H1 (cell line): Measurements from ENCODE around the gene UNC5B. TPM values are rescaled to one million over a fixed set of nuclear protein-coding genes. Genes with fewer than 3 reads are reported as not detected.

Experiments used
- CTCF ChIA-PET: fragments of 300-600 bp; sonication (Branson Sonifier 250); formaldehyde crosslinking; loops from one replicate; lab custom pipeline; 2021; ENCODE audit not compliant: partially characterized antibody; lab: Charles Lee
- POLR2A ChIA-PET: fragments of 300-600 bp; sonication (Branson Sonifier 250); formaldehyde crosslinking; loops from one replicate; lab custom pipeline; 2021; ENCODE audit warnings: inconsistent platforms; ENCODE audit not compliant: partially characterized antibody; lab: Charles Lee
- DNase-seq, 2 experiments: peaks; one replicate each; pipeline versions ENCODE4 v3.0.0 to v3.0.0-alpha.2; 2010 to 2022; ENCODE audit warnings: low spot score in 2 of 2, low read depth in 1 of 2, mixed read lengths in 1 of 2
- FAIRE-seq: peaks from 2 replicates; lab custom pipeline; 2011; peaks lifted over from hg19 to GRCh38; lab: Jason Lieb, UNC
- H2AFZ ChIP-seq: 2 replicates; pipeline ENCODE4 v1.8.1; 2012; ENCODE audit warnings: low read length, inconsistent platforms
- H2AK5ac ChIP-seq: 2 replicates; pipeline ENCODE4 v1.6.1; 2013; ENCODE audit warnings: low read depth, low read length
- H2BK120ac ChIP-seq: replicated peaks from 2 replicates; pipeline ENCODE3; 2013; ENCODE audit warnings: low read depth, low read length, inconsistent platforms
- H2BK12ac ChIP-seq: 2 replicates; pipeline ENCODE4 v1.6.1; 2013; ENCODE audit warnings: low read depth, low read length
- H2BK15ac ChIP-seq: 2 replicates; pipeline ENCODE4 v1.6.1; 2013; ENCODE audit warnings: low read length
- H2BK20ac ChIP-seq: 2 replicates; pipeline ENCODE4 v1.6.1; 2013; ENCODE audit warnings: low read length
- H2BK5ac ChIP-seq: 2 replicates; pipeline ENCODE4 v1.6.1; 2013; ENCODE audit warnings: low read depth, low read length
- H3K14ac ChIP-seq: 2 replicates; pipeline ENCODE4 v1.6.1; 2013; ENCODE audit warnings: inconsistent platforms; ENCODE audit not compliant: insufficient read length
- H3K18ac ChIP-seq: 2 replicates; pipeline ENCODE4 v1.6.1; 2013; ENCODE audit warnings: low read length; ENCODE audit errors: extremely low read depth
- H3K23ac ChIP-seq: 2 replicates; pipeline ENCODE4 v1.6.1; 2013; ENCODE audit warnings: inconsistent platforms; ENCODE audit not compliant: insufficient read length
- H3K23me2 ChIP-seq: 2 replicates; pipeline ENCODE4 v1.6.1; 2013; ENCODE audit warnings: low read depth, low read length
- H3K27ac ChIP-seq: 2 replicates; pipeline ENCODE4 v1.6.1; 2011; ENCODE audit warnings: low read depth, low read length, inconsistent platforms
- H3K27me3 ChIP-seq, 4 experiments: replicated peaks in 1 of 4; 1 replicate in 1 of 4; 2 replicates in 3 of 4; pipeline versions ENCODE4 v1.6.1 to v1.8.1; 2011 to 2013; ENCODE audit warnings: low read length in 3 of 4, mild to moderate bottlenecking in 3 of 4, inconsistent platforms in 2 of 4, mixed read lengths in 2 of 4, moderate library complexity in 1 of 4; ENCODE audit not compliant: control insufficient read depth in 3 of 4, insufficient read depth in 3 of 4; ENCODE audit errors: extremely low read depth in 1 of 4
- H3K36me3 ChIP-seq, 4 experiments: 2 replicates each; pipeline versions ENCODE4 v1.6.1 to v1.8.1; 2011 to 2013; ENCODE audit warnings: mild to moderate bottlenecking in 4 of 4, low read length in 3 of 4, moderate library complexity in 2 of 4, control low read depth in 1 of 4, inconsistent platforms in 1 of 4; ENCODE audit not compliant: insufficient read depth in 4 of 4, control insufficient read depth in 2 of 4
- H3K4ac ChIP-seq: replicated peaks from 2 replicates; pipeline ENCODE3; 2013; ENCODE audit warnings: low read length, low read depth, mixed read lengths, inconsistent platforms; ENCODE audit not compliant: insufficient read length
- H3K4me1 ChIP-seq, 4 experiments: replicated peaks in 1 of 4; 1 replicate in 1 of 4; 2 replicates in 3 of 4; pipeline versions ENCODE4 v1.6.1 to v1.8.1; 2011 to 2013; ENCODE audit warnings: low read length in 3 of 4, inconsistent platforms in 2 of 4, mixed read lengths in 1 of 4; ENCODE audit not compliant: insufficient read depth in 4 of 4, control insufficient read depth in 3 of 4
- H3K4me2 ChIP-seq, 2 experiments: 2 replicates each; pipeline versions ENCODE4 v1.6.1 to v1.8.1; 2011 to 2013; ENCODE audit warnings: low read depth in 2 of 2, low read length in 2 of 2, control low read depth in 1 of 2, inconsistent platforms in 1 of 2, mild to moderate bottlenecking in 1 of 2; ENCODE audit not compliant: insufficient read depth in 1 of 2
- H3K4me3 ChIP-seq, 4 experiments: fragments of 200-600, 300-600 bp in 1 of 4; sonication (generic), shearing (Covaris generic), sonication (Bioruptor Twin) in 1 of 4; 2 replicates each; pipeline versions ENCODE4 v1.5.1 to v1.8.1; 2011 to 2016; ENCODE audit warnings: low read length in 4 of 4, low read depth in 3 of 4, control low read depth in 2 of 4, inconsistent platforms in 2 of 4, mild to moderate bottlenecking in 2 of 4, mixed read lengths in 1 of 4, moderate library complexity in 1 of 4; ENCODE audit not compliant: insufficient read depth in 2 of 4; ENCODE audit errors: extremely low read depth in 1 of 4
- H3K56ac ChIP-seq: replicated peaks from 2 replicates; pipeline ENCODE3; 2013; ENCODE audit warnings: low read depth, mild to moderate bottlenecking, mixed read lengths, low read length, inconsistent platforms; ENCODE audit not compliant: insufficient read length
- H3K79me1 ChIP-seq: 2 replicates; pipeline ENCODE4 v1.6.1; 2013; ENCODE audit warnings: low read depth, low read length, control low read depth
- H3K79me2 ChIP-seq, 2 experiments: 2 replicates each; pipeline versions ENCODE4 v1.6.1 to v1.8.1; 2012 to 2013; ENCODE audit warnings: low read length in 2 of 2, mild to moderate bottlenecking in 2 of 2, inconsistent platforms in 1 of 2; ENCODE audit not compliant: insufficient read depth in 2 of 2, control insufficient read depth in 1 of 2
- H3K9ac ChIP-seq, 4 experiments: replicated peaks in 1 of 4; 1 replicate in 1 of 4; 2 replicates in 3 of 4; pipeline versions ENCODE4 v1.6.1 to v1.8.1; 2011 to 2013; ENCODE audit warnings: low read depth in 3 of 4, low read length in 3 of 4, control low read depth in 2 of 4, mild to moderate bottlenecking in 2 of 4, moderate library complexity in 2 of 4, inconsistent platforms in 1 of 4; ENCODE audit errors: extremely low read depth in 1 of 4
- H3K9me3 ChIP-seq, 2 experiments: 2 replicates each; pipeline versions ENCODE4 v1.6.1 to v1.8.1; 2012 to 2013; ENCODE audit warnings: mild to moderate bottlenecking in 2 of 2, moderate library complexity in 2 of 2, control low read depth in 1 of 2, inconsistent platforms in 1 of 2, low read depth in 1 of 2, low read length in 1 of 2, mixed read lengths in 1 of 2; ENCODE audit not compliant: insufficient read depth in 2 of 2
- H4K20me1 ChIP-seq, 2 experiments: replicated peaks in 1 of 2; 2 replicates each; pipeline versions ENCODE3 to v1.8.1; 2011 to 2013; ENCODE audit warnings: inconsistent platforms in 2 of 2, low read length in 2 of 2, mild to moderate bottlenecking in 1 of 2; ENCODE audit not compliant: insufficient read depth in 2 of 2, control insufficient read depth in 1 of 2
- H4K5ac ChIP-seq: 2 replicates; pipeline ENCODE4 v1.6.1; 2013; ENCODE audit warnings: low read length, low read depth, mixed read lengths, inconsistent platforms; ENCODE audit not compliant: insufficient read length
- H4K8ac ChIP-seq: 2 replicates; pipeline ENCODE4 v1.8.0; 2013; ENCODE audit warnings: mild to moderate bottlenecking, moderate library complexity, low read length, inconsistent platforms; ENCODE audit not compliant: insufficient read depth; ENCODE audit errors: extremely low read depth
- H4K91ac ChIP-seq: replicated peaks from 2 replicates; pipeline ENCODE3; 2013; ENCODE audit warnings: low read length, mixed read lengths, inconsistent platforms; ENCODE audit not compliant: insufficient read length
- CEBPB ChIP-seq: IDR thresholded peaks from 2 replicates; pipeline ENCODE4 v1.6.1; 2012; ENCODE audit warnings: low read depth, low read length
- CHD2 ChIP-seq: IDR thresholded peaks from 2 replicates; pipeline ENCODE4 v1.6.1; 2012; ENCODE audit warnings: low read length, improper control_type of control experiment
- CTBP2 ChIP-seq: IDR thresholded peaks from 2 replicates; pipeline ENCODE4 v1.7.0; 2011; ENCODE audit warnings: borderline replicate concordance, mild to moderate bottlenecking, moderate library complexity, mixed read lengths, low read length; ENCODE audit not compliant: insufficient read depth, insufficient read length
- EP300 ChIP-seq, 2 experiments: IDR thresholded peaks; 1 replicate in 1 of 2; 2 replicates in 1 of 2; pipeline ENCODE4 v1.6.1; 2011 to 2012; ENCODE audit warnings: low read depth in 2 of 2, low read length in 2 of 2, mild to moderate bottlenecking in 2 of 2, borderline replicate concordance in 1 of 2, inconsistent platforms in 1 of 2, moderate library complexity in 1 of 2
- FOSL1 ChIP-seq: IDR thresholded peaks from 2 replicates; pipeline ENCODE4 v1.6.1; 2011; ENCODE audit warnings: mild to moderate bottlenecking, low read depth, low read length, moderate library complexity; ENCODE audit not compliant: insufficient read depth
- HDAC6 ChIP-seq: IDR thresholded peaks from one replicate; pipeline ENCODE4 v1.7.1; 2012; ENCODE audit warnings: low read depth, mild to moderate bottlenecking, inconsistent platforms, low read length, moderate library complexity
- RBBP5 ChIP-seq: IDR thresholded peaks from 2 replicates; pipeline ENCODE4 v1.7.1; 2012; ENCODE audit warnings: low read depth, mild to moderate bottlenecking, inconsistent platforms, low read length, moderate library complexity, borderline replicate concordance
- RFX5 ChIP-seq: IDR thresholded peaks from 2 replicates; pipeline ENCODE4 v1.6.1; 2011; ENCODE audit warnings: low read depth, low read length, improper control_type of control experiment, borderline replicate concordance
- SAP30 ChIP-seq: fragments of 300-600 bp; sonication (generic); IDR thresholded peaks from 2 replicates; pipeline ENCODE4 v1.7.1; 2012; ENCODE audit warnings: low read length, moderate library complexity, mild to moderate bottlenecking, inconsistent platforms; ENCODE audit not compliant: insufficient read depth, insufficient replicate concordance
- SIX5 ChIP-seq: IDR thresholded peaks from 2 replicates; pipeline ENCODE4 v1.6.1; 2011; ENCODE audit warnings: mild to moderate bottlenecking, low read depth, low read length
- SP1 ChIP-seq: IDR thresholded peaks from 2 replicates; pipeline ENCODE4 v1.6.1; 2011; ENCODE audit warnings: low read depth, low read length
- WGBS, 2 experiments: shearing (Covaris generic) in 1 of 2; methylation state at CpG; one replicate each; pipeline versions ENCODE4 v1.1.6 to v1.1.7; 2013 to 2015; ENCODE audit warnings: low lambda C conversion rate in 2 of 2, mixed read lengths in 2 of 2, inconsistent platforms in 1 of 2, low coverage in 1 of 2, missing lambda C conversion rate in 1 of 2; ENCODE audit not compliant: insufficient replicate concordance in 2 of 2, insufficient coverage in 1 of 2, insufficient read length in 1 of 2; ENCODE audit errors: extremely low coverage in 1 of 2, missing lambda C conversion rate in 1 of 2; 5-methylcytosine and 5-hydroxymethylcytosine counted together
- polyA plus RNA-seq, 7 experiments: library from polyadenylated mRNA; depleted of rRNA in 3 of 7; stranded (reverse) in 5 of 7; unstranded in 2 of 7; fragments of >200 nt in 5 of 7; fragments of 200-250 nt in 2 of 7; gene quantifications; 1 replicate in 5 of 7; 2 replicates in 1 of 7; 4 replicates in 1 of 7; pipeline versions ENCODE4 v1.2.1 to v1.2.3, GENCODE V29; 2011 to 2013; ENCODE audit warnings: missing spikeins in 2 of 7, mixed read lengths in 2 of 7
- total RNA-seq: library from RNA; stranded (reverse); fragmentation: NEBNext Ultra II Directional; extraction: Animal tissue kit (Norgen Biotek cat#: 25700); gene quantifications from 2 replicates; pipeline ENCODE4 v1.2.1, GENCODE V29; 2021
- TF ChIP-seq, protein P1 (sequence below), 3 experiments: IDR thresholded peaks; 1 replicate in 2 of 3; 2 replicates in 1 of 3; pipeline versions ENCODE4 v1.5.1 to v1.6.1; 2011; ENCODE audit warnings: low read length in 3 of 3, mild to moderate bottlenecking in 3 of 3, inconsistent platforms in 2 of 3, low read depth in 1 of 3, moderate library complexity in 1 of 3; ENCODE audit not compliant: insufficient read depth in 1 of 3; ENCODE audit errors: control extremely low read depth in 1 of 3

Gene UNC5B
- total and polyA plus RNA-seq, 2 of the 8 experiments (the other 6 are each of a cell fraction or from before 2014, with no cell fraction given): 27.9 to 31.8 TPM

GRCh38 chr10:71184421-71184820 lies 27.9 kb upstream of the UNC5B start:
- no peak overlapping the region for H2AK5ac ChIP-seq
- H4K91ac ChIP-seq: no peak overlapping the region
- H4K8ac ChIP-seq: no peak overlapping the region
- no peak overlapping the region for H3K56ac ChIP-seq
- no peaks in the 10 kb centered on the region for H4K20me1 ChIP-seq
- no peak overlapping the region for H2BK120ac ChIP-seq
- DNase-seq (no peak), FAIRE-seq (no peak)
- H3K4me1 ChIP-seq: no peaks in the 10 kb centered on the region
- H3K23me2 ChIP-seq: no peaks in the 10 kb centered on the region
- H3K4ac ChIP-seq: no peak overlapping the region
- H3K4me3 ChIP-seq: no peak overlapping the region
- H2BK5ac ChIP-seq: no peak overlapping the region
- H2BK20ac ChIP-seq: no peak overlapping the region
- H3K79me2 ChIP-seq: no peaks in the 10 kb centered on the region
- WGBS, 2 experiments: 90% methylated on average over 6 of the region's 6 CpGs; no CpG with 5 or more reads in 1 of the 2 experiments
- ChIA-PET CTCF (interaction anchor here (0.6 to 1.1 kb wide), 3 partner anchors 11 to 110 kb away, joined by 3 read pairs; no protein-coding TSS in a partner anchor), POLR2A (no interaction called here)
- no peaks in the 10 kb centered on the region for H3K79me1 ChIP-seq
- H3K18ac ChIP-seq: no peak overlapping the region
- no peak overlapping the region for H3K27ac ChIP-seq
- no peak overlapping the region for H3K23ac ChIP-seq
- H3K14ac ChIP-seq: no peak overlapping the region
- no peaks in the 10 kb centered on the region for H3K36me3 ChIP-seq
- no peak overlapping the region; a peak in 1 of 7 replicates for H3K9ac ChIP-seq
- no peak overlapping the region for H2AFZ ChIP-seq
- no peaks in the 10 kb centered on the region for H3K27me3 ChIP-seq
- H3K4me2 ChIP-seq: no peak overlapping the region
- no peak overlapping the region for H2BK12ac ChIP-seq
- no peak overlapping the region for H4K5ac ChIP-seq
- H2BK15ac ChIP-seq: no peak overlapping the region
- H3K9me3 ChIP-seq: no peaks in the 10 kb centered on the region
- TF ChIP-seq, protein P1, sequence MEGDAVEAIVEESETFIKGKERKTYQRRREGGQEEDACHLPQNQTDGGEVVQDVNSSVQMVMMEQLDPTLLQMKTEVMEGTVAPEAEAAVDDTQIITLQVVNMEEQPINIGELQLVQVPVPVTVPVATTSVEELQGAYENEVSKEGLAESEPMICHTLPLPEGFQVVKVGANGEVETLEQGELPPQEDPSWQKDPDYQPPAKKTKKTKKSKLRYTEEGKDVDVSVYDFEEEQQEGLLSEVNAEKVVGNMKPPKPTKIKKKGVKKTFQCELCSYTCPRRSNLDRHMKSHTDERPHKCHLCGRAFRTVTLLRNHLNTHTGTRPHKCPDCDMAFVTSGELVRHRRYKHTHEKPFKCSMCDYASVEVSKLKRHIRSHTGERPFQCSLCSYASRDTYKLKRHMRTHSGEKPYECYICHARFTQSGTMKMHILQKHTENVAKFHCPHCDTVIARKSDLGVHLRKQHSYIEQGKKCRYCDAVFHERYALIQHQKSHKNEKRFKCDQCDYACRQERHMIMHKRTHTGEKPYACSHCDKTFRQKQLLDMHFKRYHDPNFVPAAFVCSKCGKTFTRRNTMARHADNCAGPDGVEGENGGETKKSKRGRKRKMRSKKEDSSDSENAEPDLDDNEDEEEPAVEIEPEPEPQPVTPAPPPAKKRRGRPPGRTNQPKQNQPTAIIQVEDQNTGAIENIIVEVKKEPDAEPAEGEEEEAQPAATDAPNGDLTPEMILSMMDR (IDR thresholded peaks at IDR 0.05; ENCODE audit: control extremely low read depth in 1 of 3, insufficient read depth in 1 of 3, low read depth in 1 of 3, low read length in 3 of 3): no peak
- TF ChIP-seq FOSL1: no peak
- TF ChIP-seq SIX5: no peak
- TF ChIP-seq RBBP5: no peak
- no peak for TF ChIP-seq SP1
- no peak for TF ChIP-seq SAP30
- no peak for TF ChIP-seq CEBPB
- no peak for TF ChIP-seq EP300 (IDR thresholded peaks at IDR 0.05; ENCODE audit: borderline replicate concordance in 1 of 2, low read depth in 2 of 2, low read length in 2 of 2)
- TF ChIP-seq RFX5: no peak
- no peak for TF ChIP-seq HDAC6
- no peak for TF ChIP-seq CHD2
- TF ChIP-seq CTBP2: no peak
